Ascending aorta (tissue), 2 donors: ENCODE results near the gene SDR42E1. TPM values are rescaled to one million over a fixed set of nuclear protein-coding genes. Genes with fewer than 3 reads are reported as not detected.
"Not testable (repeated sequence)": the region's sequence is repeated elsewhere in the genome, so short reads cannot be mapped to it uniquely, and the experiment has no call there.

Experiments used
- DNase-seq, 2 donors: peaks; one replicate each; pipeline ENCODE4 v3.0.0-alpha.2; 2019; ENCODE audit warnings: low spot score in 2 of 2
- H3K27ac ChIP-seq, 2 donors: fragments of 200-600 bp; sonication (generic); one replicate each; pipeline ENCODE4 v1.5.1; 2016 to 2017; ENCODE audit warnings: mild to moderate bottlenecking in 1 of 2
- H3K27me3 ChIP-seq: fragments of 200-600 bp; sonication (generic); one replicate; pipeline ENCODE4 v1.5.1; 2017
- H3K36me3 ChIP-seq, 2 donors: fragments of 200-600 bp; sonication (generic); one replicate each; pipeline ENCODE4 v1.5.1; 2016
- H3K4me1 ChIP-seq, 2 donors: fragments of 200-600 bp; sonication (generic); one replicate each; pipeline ENCODE4 v1.5.1; 2016 to 2017; ENCODE audit warnings: mild to moderate bottlenecking in 1 of 2
- H3K4me3 ChIP-seq, 2 donors: fragments of 200-600 bp; sonication (generic); one replicate each; pipeline ENCODE4 v1.5.1; 2016 to 2017; ENCODE audit warnings: mild to moderate bottlenecking in 1 of 2
- H3K9me3 ChIP-seq, 2 donors: fragments of 200-600 bp; sonication (generic); one replicate each; pipeline ENCODE4 v1.5.1; 2016
- CTCF ChIP-seq, 3 experiments: fragments of 200-600 bp in 2 of 3; fragments of 450-650 bp in 1 of 3; sonication (generic) in 2 of 3; IDR thresholded peaks; one replicate each; pipeline ENCODE4 v1.5.1; 2016 to 2019; ENCODE audit warnings: antibody characterized with exemption in 3 of 3, mild to moderate bottlenecking in 1 of 3, moderate library complexity in 1 of 3
- intact Hi-C: fragments of 100-400 bp; cut with DNase I; formaldehyde crosslinking; loops from one replicate; pipeline ENCODE4 v1.15.1; 2023
- total RNA-seq: library from RNA; depleted of rRNA; stranded (reverse); fragments of >200 nt; gene quantifications from one replicate; pipeline ENCODE4 v1.1.0, GENCODE V29; 2016

Gene SDR42E1
- total RNA-seq, 1 donor from 2014 or later = 0.11 TPM

- intact Hi-C loops = no loop called here
- H3K4me1 ChIP-seq = no peaks in the 10 kb centered on the region
- TF ChIP-seq CTCF (IDR thresholded peaks at IDR 0.05) = no peak
- H3K9me3 ChIP-seq = no peaks in the 10 kb centered on the region
- no peak overlapping the region for H3K27ac ChIP-seq
- no peaks in the 10 kb centered on the region for H3K27me3 ChIP-seq
- H3K4me3 ChIP-seq = no peak overlapping the region
- DNase-seq = no peak
- no peaks in the 10 kb centered on the region for H3K36me3 ChIP-seq
These were observed 621 bp downstream of the SDR42E1 start for GRCh38 chr16:82010649-82011048.

- H3K4me3 ChIP-seq, H3K27ac ChIP-seq, H3K27me3 ChIP-seq, H3K4me1 ChIP-seq, DNase-seq, intact Hi-C loops, H3K36me3 ChIP-seq, H3K9me3 ChIP-seq: not testable (repeated sequence)
These were observed 1.5 kb downstream of the SDR42E1 start for GRCh38 chr16:82009789-82010188.

GRCh38 chr16:82008957-82009592 is 2.2 kb downstream of the SDR42E1 start:
- no peaks in the 10 kb centered on the region for H3K9me3 ChIP-seq
- no peak overlapping the region for H3K4me3 ChIP-seq
- no peak for TF ChIP-seq CTCF (IDR thresholded peaks at IDR 0.05)
- no peak for DNase-seq
- H3K4me1 ChIP-seq = no peaks in the 10 kb centered on the region
- H3K27me3 ChIP-seq = no peaks in the 10 kb centered on the region
- H3K27ac ChIP-seq = no peak overlapping the region
- no peaks in the 10 kb centered on the region for H3K36me3 ChIP-seq
- intact Hi-C loops = no loop called here

DNA sequence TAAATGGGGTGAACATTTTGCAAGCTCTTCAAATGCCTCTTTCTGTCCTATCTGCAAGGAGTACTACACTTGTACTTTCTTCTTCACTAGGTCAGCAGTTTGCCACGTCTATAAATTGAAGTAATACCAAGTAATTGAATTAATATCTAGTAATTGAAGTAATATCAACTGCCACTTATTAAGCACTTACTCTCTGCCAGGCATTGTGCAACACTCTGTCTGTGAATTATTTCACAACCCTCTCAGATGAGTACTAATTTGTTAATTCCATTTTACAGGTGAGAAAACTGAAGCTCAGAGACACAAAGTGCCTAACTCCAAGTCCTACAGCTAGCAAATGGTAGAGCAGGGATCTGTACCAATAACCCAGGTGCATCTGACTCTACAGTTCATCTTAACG is 4.1 kb downstream of the SDR42E1 start:
- intact Hi-C loops = no loop called here
- H3K36me3 ChIP-seq = no peaks in the 10 kb centered on the region
- H3K4me3 ChIP-seq = no peak overlapping the region
- DNase-seq = no peak
- H3K9me3 ChIP-seq = no peaks in the 10 kb centered on the region
- H3K27ac ChIP-seq = no peak overlapping the region
- TF ChIP-seq CTCF (IDR thresholded peaks at IDR 0.05) = no peak
- H3K27me3 ChIP-seq = no peaks in the 10 kb centered on the region
- H3K4me1 ChIP-seq = no peaks in the 10 kb centered on the region

GRCh38 chr16:82006036-82006435 is 5.2 kb downstream of the SDR42E1 start:
- H3K4me3 ChIP-seq = no peak overlapping the region
- DNase-seq = no peak
- intact Hi-C loops = no loop called here

More at GRCh38 chr16:82006036-82006435, 5.2 kb downstream of the SDR42E1 start:
- TF ChIP-seq CTCF (IDR thresholded peaks at IDR 0.05) = no peak
- no peaks in the 10 kb centered on the region for H3K27me3 ChIP-seq
- no peaks in the 10 kb centered on the region for H3K9me3 ChIP-seq
- no peaks in the 10 kb centered on the region for H3K36me3 ChIP-seq
- no peaks in the 10 kb centered on the region for H3K4me1 ChIP-seq
- no peak overlapping the region for H3K27ac ChIP-seq
